Endothelial cell of umbilical vein (primary cell): Measurements from ENCODE around the gene GAPVD1. TPM values are rescaled to one million over a fixed set of nuclear protein-coding genes. Genes with fewer than 3 reads are reported as not detected.

Experiments used
- BruUV-seq: library from RNA; stranded (reverse); fragments of 400-500 nt; replicated peaks from 2 replicates; lab custom pipeline; 2021; lab: Mats Ljungman, UMichigan
- CTCF ChIA-PET: fragments of 300-600, 350-600 bp; sonication (Branson Sonifier 250); formaldehyde crosslinking; loops from one replicate; lab custom pipeline; 2021; ENCODE audit warnings: antibody characterized with exemption, inconsistent platforms; lab: Charles Lee
- POLR2A ChIA-PET: fragments of 300-600, 350-600 bp; sonication (Branson Sonifier 250); formaldehyde crosslinking; loops from one replicate; lab custom pipeline; 2021; ENCODE audit warnings: antibody characterized with exemption, inconsistent platforms; lab: Charles Lee
- DNase-seq: peaks from one replicate; pipeline ENCODE4 v3.0.0-alpha.2; 2011; ENCODE audit warnings: low read depth, low spot score
- FAIRE-seq: peaks from 2 replicates; lab custom pipeline; 2011; peaks lifted over from hg19 to GRCh38; lab: Jason Lieb, UNC
- H2AFZ ChIP-seq: 2 replicates; pipeline ENCODE4 v1.6.0; 2012; ENCODE audit warnings: low read depth, low read length, control low read depth, inconsistent platforms
- H3K27ac ChIP-seq: 2 replicates; pipeline ENCODE4 v1.5.1; 2011; ENCODE audit warnings: low read depth, mild to moderate bottlenecking, control low read depth, low read length, moderate library complexity; ENCODE audit not compliant: insufficient read depth
- H3K27me3 ChIP-seq, 2 experiments: 2 replicates each; pipeline versions ENCODE4 v1.6.0 to v1.6.1; 2011; ENCODE audit warnings: low read length in 2 of 2, mixed read lengths in 1 of 2; ENCODE audit not compliant: control insufficient read depth in 2 of 2, insufficient read depth in 2 of 2
- H3K36me3 ChIP-seq, 2 experiments: 2 replicates in 1 of 2; 3 replicates in 1 of 2; pipeline ENCODE4 v1.5.1; 2011; ENCODE audit warnings: low read length in 2 of 2, mild to moderate bottlenecking in 1 of 2, moderate library complexity in 1 of 2; ENCODE audit not compliant: control insufficient read depth in 2 of 2, insufficient read depth in 2 of 2; ENCODE audit errors: extremely low read depth in 1 of 2
- H3K4me1 ChIP-seq: 3 replicates; pipeline ENCODE4 v1.5.1; 2011; ENCODE audit warnings: mild to moderate bottlenecking, low read length; ENCODE audit not compliant: control insufficient read depth, insufficient read depth; ENCODE audit errors: extremely low read depth
- H3K4me2 ChIP-seq: 2 replicates; pipeline ENCODE4 v1.6.1; 2011; ENCODE audit warnings: low read length, control low read depth, mixed read lengths; ENCODE audit not compliant: insufficient read depth
- H3K4me3 ChIP-seq, 3 experiments: fragments of 200-600 bp in 1 of 3; sonication (generic), shearing (Covaris generic) in 1 of 3; replicated peaks in 1 of 3; 2 replicates each; pipeline ENCODE4 v1.5.1; 2011 to 2016; ENCODE audit warnings: control low read depth in 3 of 3, low read length in 3 of 3, mild to moderate bottlenecking in 2 of 3, inconsistent platforms in 1 of 3, low read depth in 1 of 3, moderate library complexity in 1 of 3; ENCODE audit not compliant: insufficient read depth in 1 of 3
- H3K79me2 ChIP-seq: 2 replicates; pipeline ENCODE4 v1.6.0; 2012; ENCODE audit warnings: low read length, inconsistent platforms; ENCODE audit not compliant: control insufficient read depth, insufficient read depth
- H3K9ac ChIP-seq: replicated peaks from 2 replicates; pipeline ENCODE3; 2011; ENCODE audit warnings: low read length, control low read depth; ENCODE audit not compliant: insufficient read depth; ENCODE audit errors: extremely low read depth
- H3K9me1 ChIP-seq: replicated peaks from 3 replicates; pipeline ENCODE4 v1.6.0; 2011; ENCODE audit warnings: mild to moderate bottlenecking, low read length; ENCODE audit not compliant: control insufficient read depth, insufficient read depth; ENCODE audit errors: extremely low read depth
- H3K9me3 ChIP-seq: replicated peaks from 2 replicates; pipeline ENCODE4 v1.5.1; 2012; ENCODE audit warnings: low read length, inconsistent platforms; ENCODE audit not compliant: control insufficient read depth, insufficient read depth
- H4K20me1 ChIP-seq: replicated peaks from 2 replicates; pipeline ENCODE3; 2011; ENCODE audit warnings: mild to moderate bottlenecking, low read length; ENCODE audit not compliant: control insufficient read depth, insufficient read depth; ENCODE audit errors: extremely low read depth
- EZH2 ChIP-seq: IDR thresholded peaks from 2 replicates; pipeline ENCODE4 v1.6.1; 2012; ENCODE audit warnings: borderline replicate concordance, low read depth, mild to moderate bottlenecking, moderate library complexity, low read length, inconsistent platforms; ENCODE audit not compliant: severe bottlenecking
- FOS ChIP-seq: IDR thresholded peaks from 2 replicates; pipeline ENCODE4 v1.6.1; 2011; ENCODE audit warnings: mild to moderate bottlenecking, low read length, moderate library complexity, borderline replicate concordance; ENCODE audit not compliant: insufficient read depth
- GATA2 ChIP-seq: IDR thresholded peaks from 2 replicates; pipeline ENCODE4 v1.7.0; 2011; ENCODE audit warnings: low read depth, mild to moderate bottlenecking, moderate library complexity, mixed read lengths, low read length; ENCODE audit not compliant: insufficient read length, insufficient read depth
- JUN ChIP-seq: IDR thresholded peaks from 2 replicates; pipeline ENCODE4 v1.6.1; 2011; ENCODE audit warnings: borderline replicate concordance, low read depth; ENCODE audit not compliant: insufficient read length, insufficient read depth
- MYC ChIP-seq: IDR thresholded peaks from one replicate; pipeline ENCODE4 v1.6.1; 2011; ENCODE audit warnings: mild to moderate bottlenecking, low read depth, low read length
- POLR2A ChIP-seq: IDR thresholded peaks from 2 replicates; pipeline ENCODE4 v1.6.1; 2012; ENCODE audit warnings: low read depth, mild to moderate bottlenecking, control low read depth, low read length
- POLR2AphosphoS5 ChIP-seq: IDR thresholded peaks from 2 replicates; pipeline ENCODE4 v1.6.1; 2012; ENCODE audit warnings: low read depth, mild to moderate bottlenecking, control low read depth, low read length, moderate library complexity; ENCODE audit not compliant: insufficient read depth
- dilution Hi-C: fragments of 300-500 bp; cut with MboI; formaldehyde crosslinking; loops from one replicate; pipeline ENCODE4 v1.15.0; 2019; ENCODE audit warnings: low sequenced_read_pairs; ENCODE audit not compliant: extremely low pct_ligation_motif_present
- intact Hi-C: fragments of 100-400 bp; cut with micrococcal nuclease; formaldehyde crosslinking; loops from one replicate; pipeline ENCODE4 v1.10.0; 2022
- polyA plus RNA-seq, 4 experiments: library from polyadenylated mRNA; depleted of rRNA in 3 of 4; stranded (reverse) in 3 of 4; unstranded in 1 of 4; fragments of >200 nt; gene quantifications; 2 replicates each; pipeline versions ENCODE4 v1.2.1 to v1.2.3, GENCODE V29; 2011 to 2012; ENCODE audit warnings: missing spikeins in 1 of 4
- total RNA-seq: library from RNA; stranded (reverse); gene quantifications from 2 replicates; pipeline ENCODE4 v1.2.3, GENCODE V29; 2021
- TF ChIP-seq, protein P1 (sequence below), 2 donors: IDR thresholded peaks; 1 replicate in 1 of 2; 2 replicates in 1 of 2; pipeline ENCODE4 v1.5.1; 2011; ENCODE audit warnings: low read length in 2 of 2, mild to moderate bottlenecking in 2 of 2, moderate library complexity in 2 of 2, control low read depth in 1 of 2, inconsistent platforms in 1 of 2, low read depth in 1 of 2; ENCODE audit not compliant: insufficient read depth in 1 of 2; ENCODE audit errors: extremely low read depth in 1 of 2
- TF ChIP-seq, protein P2 (sequence below): IDR thresholded peaks from 2 replicates; pipeline ENCODE4 v1.6.1; 2011; ENCODE audit not compliant: insufficient read depth, insufficient read length

GAPVD1 gene
- total and polyA plus RNA-seq, 2 donors (not counting 3 experiments of a cell fraction or from before 2014, with no cell fraction given): 10.7 to 53.2 TPM

DNA sequence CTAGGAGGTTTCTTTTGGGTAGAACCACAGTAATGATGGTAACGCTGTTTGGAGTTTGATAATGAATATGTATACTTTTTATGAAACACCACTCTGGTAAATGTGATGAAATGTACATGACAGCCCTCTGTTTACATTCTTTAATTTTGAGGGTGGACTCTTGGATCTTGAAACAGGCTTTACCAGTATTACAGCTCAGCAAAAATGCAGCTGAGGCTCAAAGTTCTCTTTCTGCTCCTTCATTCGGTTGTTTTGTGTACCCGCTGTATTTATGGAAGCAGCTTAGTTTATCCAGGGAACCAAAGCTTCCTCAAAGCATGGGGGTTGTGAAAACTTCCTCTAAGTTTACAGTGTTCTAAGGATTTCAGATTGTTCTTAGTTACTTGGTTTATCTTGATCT is 11.1 kb downstream of the GAPVD1 start:
- Histone ChIP-seq H3K9me3 (no peaks in the 10 kb centered on the region), H3K4me1 (no peaks in the 10 kb centered on the region), H3K36me3 (no peaks in the 10 kb centered on the region), H3K9ac (no peak overlapping the region), H3K4me2 (no peak overlapping the region), H3K27me3 (no peaks in the 10 kb centered on the region), H3K4me3 (no peak overlapping the region), H3K9me1 (no peaks in the 10 kb centered on the region), H4K20me1 (no peaks in the 10 kb centered on the region), H3K79me2 (peaks cover 60% of the 10 kb centered on the region), H3K27ac (no peak overlapping the region), H2AFZ (no peak overlapping the region)
- BruUV-seq: no TSS peak
- no peak for TF ChIP-seq EZH2
- ChIA-PET POLR2A (no interaction called here), CTCF (interaction anchor here (1.2 to 1.8 kb wide), 2 partner anchors 17 to 89 kb away, joined by 3 to 6 read pairs; no protein-coding TSS in a partner anchor)
- DNase-seq (no peak), FAIRE-seq (no peak)
- dilution Hi-C loops (no loop called here), intact Hi-C loops (no loop called here)

DNA sequence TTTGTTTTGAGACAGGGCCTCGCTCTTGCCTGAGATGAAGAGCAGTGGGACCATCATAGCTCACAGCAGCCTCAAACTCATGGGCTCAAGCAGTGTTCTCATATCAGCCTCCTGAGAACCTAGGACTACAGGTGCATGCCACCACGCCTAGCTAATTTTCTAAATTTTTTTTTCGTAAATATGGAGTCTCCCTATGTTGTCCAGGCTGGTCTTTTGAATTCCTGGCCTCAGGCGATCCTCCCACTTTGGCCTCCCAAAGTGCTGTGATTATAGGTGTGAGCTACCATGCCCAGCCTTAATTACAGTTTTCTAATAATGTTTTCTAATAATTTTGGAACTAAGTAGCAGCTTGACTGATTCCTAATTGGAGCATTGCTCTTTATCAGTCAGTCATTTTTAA is 15.1 kb downstream of the GAPVD1 start:
- Histone ChIP-seq H3K4me3 (no peak overlapping the region), H3K9me1 (no peaks in the 10 kb centered on the region), H3K27ac (no peak overlapping the region), H3K9me3 (no peaks in the 10 kb centered on the region), H3K9ac (no peak overlapping the region), H3K36me3 (no peaks in the 10 kb centered on the region), H3K27me3 (no peaks in the 10 kb centered on the region), H3K79me2 (peaks cover 76% of the 10 kb centered on the region), H4K20me1 (no peaks in the 10 kb centered on the region), H3K4me2 (no peak overlapping the region), H2AFZ (no peak overlapping the region), H3K4me1 (no peaks in the 10 kb centered on the region)
- POLR2A ChIA-PET: no interaction called here
- BruUV-seq: no TSS peak
- intact Hi-C loops (no loop called here), dilution Hi-C loops (no loop called here)
- FAIRE-seq (no peak), DNase-seq (no peak)
- CTCF ChIA-PET: interaction anchor here (1.0 kb wide), 1 partner anchor 11 kb away, joined by 4 read pairs; no protein-coding TSS in a partner anchor
- TF ChIP-seq POLR2AphosphoS5 (no peak), JUN (no peak), POLR2A (no peak), MYC (no peak), EZH2 (no peak), FOS (no peak), GATA2 (no peak)
- TF ChIP-seq, protein P1, sequence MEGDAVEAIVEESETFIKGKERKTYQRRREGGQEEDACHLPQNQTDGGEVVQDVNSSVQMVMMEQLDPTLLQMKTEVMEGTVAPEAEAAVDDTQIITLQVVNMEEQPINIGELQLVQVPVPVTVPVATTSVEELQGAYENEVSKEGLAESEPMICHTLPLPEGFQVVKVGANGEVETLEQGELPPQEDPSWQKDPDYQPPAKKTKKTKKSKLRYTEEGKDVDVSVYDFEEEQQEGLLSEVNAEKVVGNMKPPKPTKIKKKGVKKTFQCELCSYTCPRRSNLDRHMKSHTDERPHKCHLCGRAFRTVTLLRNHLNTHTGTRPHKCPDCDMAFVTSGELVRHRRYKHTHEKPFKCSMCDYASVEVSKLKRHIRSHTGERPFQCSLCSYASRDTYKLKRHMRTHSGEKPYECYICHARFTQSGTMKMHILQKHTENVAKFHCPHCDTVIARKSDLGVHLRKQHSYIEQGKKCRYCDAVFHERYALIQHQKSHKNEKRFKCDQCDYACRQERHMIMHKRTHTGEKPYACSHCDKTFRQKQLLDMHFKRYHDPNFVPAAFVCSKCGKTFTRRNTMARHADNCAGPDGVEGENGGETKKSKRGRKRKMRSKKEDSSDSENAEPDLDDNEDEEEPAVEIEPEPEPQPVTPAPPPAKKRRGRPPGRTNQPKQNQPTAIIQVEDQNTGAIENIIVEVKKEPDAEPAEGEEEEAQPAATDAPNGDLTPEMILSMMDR (IDR thresholded peaks at IDR 0.05; ENCODE audit: extremely low read depth in 1 of 2, insufficient read depth in 1 of 2, low read depth in 1 of 2, low read length in 2 of 2): no peak
- TF ChIP-seq, protein P2, sequence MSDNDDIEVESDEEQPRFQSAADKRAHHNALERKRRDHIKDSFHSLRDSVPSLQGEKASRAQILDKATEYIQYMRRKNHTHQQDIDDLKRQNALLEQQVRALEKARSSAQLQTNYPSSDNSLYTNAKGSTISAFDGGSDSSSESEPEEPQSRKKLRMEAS: no peak
